Upper lobe of right lung (tissue), 1 donor: ENCODE data around the gene ACOT6. TPM values are rescaled to one million over a fixed set of nuclear protein-coding genes. Genes with fewer than 3 reads are reported as not detected.
A peak's percentile ranks its signal among the peaks of the same experiment; 100 is the strongest.
"Not testable (repeated sequence)": the region's sequence is repeated elsewhere in the genome, so short reads cannot be mapped to it uniquely, and the experiment has no call there.

Experiments
- ATAC-seq: fragments of 200-7000 bp; cut with Tn5 transposase; one replicate; pipeline ENCODE4 v1.9.1; 2020; ENCODE audit warnings: mild to moderate bottlenecking, moderate library complexity
- DNase-seq: peaks from one replicate; pipeline ENCODE4 v3.0.0-alpha.2; 2020
- H3K27ac ChIP-seq: fragments of 200-600 bp; one replicate; pipeline ENCODE4 v1.8.0; 2022
- H3K27me3 ChIP-seq: fragments of 200-600 bp; one replicate; pipeline ENCODE4 v1.8.0; 2022; ENCODE audit warnings: mild to moderate bottlenecking
- H3K36me3 ChIP-seq: fragments of 200-600 bp; one replicate; pipeline ENCODE4 v1.8.0; 2022
- H3K4me1 ChIP-seq: fragments of 200-600 bp; one replicate; pipeline ENCODE4 v1.8.0; 2022
- H3K4me3 ChIP-seq: fragments of 200-600 bp; one replicate; pipeline ENCODE4 v1.8.0; 2022; ENCODE audit warnings: mild to moderate bottlenecking
- H3K9me3 ChIP-seq: fragments of 200-600 bp; one replicate; pipeline ENCODE4 v1.8.0; 2022
- intact Hi-C: fragments of 100-400 bp; cut with DNase I; formaldehyde crosslinking; loops from one replicate; pipeline ENCODE4 v1.11.0; 2022
- total RNA-seq: library from RNA; stranded (reverse); fragmentation: NEBNext Ultra II Directional; extraction: Animal tissue kit (Norgen Biotek cat#: 25700); gene quantifications from one replicate; pipeline ENCODE4 v1.2.1, GENCODE V29; 2021
- TF ChIP-seq, protein P1 (sequence below): fragments of 200-600 bp; IDR thresholded peaks from one replicate; pipeline ENCODE4 v1.8.0; 2022; ENCODE audit warnings: antibody characterized with exemption
- donor health status: DM: no; HTN: yes; CAD: no; lungs with severe emphysema.

Gene ACOT6
- total RNA-seq, 1 donor from 2014 or later: not detected

DNA sequence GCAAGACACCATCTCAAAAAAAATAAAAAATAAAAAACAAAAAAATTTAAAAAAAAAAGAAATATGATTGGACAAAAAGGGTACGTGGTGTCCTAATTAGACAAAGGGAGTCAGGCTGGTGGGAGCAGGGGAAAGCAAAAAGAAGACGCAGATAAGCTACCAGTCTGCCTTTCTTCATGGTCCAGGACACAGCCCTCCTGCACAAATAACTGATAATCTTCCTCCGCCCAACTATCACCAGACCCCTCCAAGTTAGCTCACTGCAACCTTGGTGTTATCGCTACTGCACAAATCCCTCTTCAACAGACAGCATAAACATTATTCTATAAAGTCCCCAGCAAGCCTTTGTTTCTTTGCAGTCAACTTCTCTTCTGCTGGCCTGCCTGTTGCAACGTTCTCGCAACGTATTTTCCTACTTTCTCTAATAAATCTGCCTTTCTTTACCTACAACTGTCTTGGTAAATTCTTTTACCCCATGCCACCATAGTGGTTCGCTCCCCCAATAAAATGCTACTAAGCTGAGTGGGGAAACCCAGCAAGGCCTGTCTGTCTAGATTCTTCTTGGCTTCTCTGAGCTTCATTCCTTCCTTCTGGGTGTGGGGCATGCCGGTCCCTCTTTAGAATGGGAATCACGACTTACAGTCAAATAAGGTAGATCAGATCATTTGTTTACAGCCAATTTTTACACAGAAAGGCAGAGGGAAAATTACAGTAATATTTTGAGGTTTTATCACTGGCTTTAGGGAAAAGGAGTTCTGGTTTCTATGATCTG lies 17.9 kb downstream of the ACOT6 start:
- H3K27ac ChIP-seq: no peak overlapping the region
- DNase-seq (no peak), ATAC-seq (no peak)
- TF ChIP-seq, protein P1, sequence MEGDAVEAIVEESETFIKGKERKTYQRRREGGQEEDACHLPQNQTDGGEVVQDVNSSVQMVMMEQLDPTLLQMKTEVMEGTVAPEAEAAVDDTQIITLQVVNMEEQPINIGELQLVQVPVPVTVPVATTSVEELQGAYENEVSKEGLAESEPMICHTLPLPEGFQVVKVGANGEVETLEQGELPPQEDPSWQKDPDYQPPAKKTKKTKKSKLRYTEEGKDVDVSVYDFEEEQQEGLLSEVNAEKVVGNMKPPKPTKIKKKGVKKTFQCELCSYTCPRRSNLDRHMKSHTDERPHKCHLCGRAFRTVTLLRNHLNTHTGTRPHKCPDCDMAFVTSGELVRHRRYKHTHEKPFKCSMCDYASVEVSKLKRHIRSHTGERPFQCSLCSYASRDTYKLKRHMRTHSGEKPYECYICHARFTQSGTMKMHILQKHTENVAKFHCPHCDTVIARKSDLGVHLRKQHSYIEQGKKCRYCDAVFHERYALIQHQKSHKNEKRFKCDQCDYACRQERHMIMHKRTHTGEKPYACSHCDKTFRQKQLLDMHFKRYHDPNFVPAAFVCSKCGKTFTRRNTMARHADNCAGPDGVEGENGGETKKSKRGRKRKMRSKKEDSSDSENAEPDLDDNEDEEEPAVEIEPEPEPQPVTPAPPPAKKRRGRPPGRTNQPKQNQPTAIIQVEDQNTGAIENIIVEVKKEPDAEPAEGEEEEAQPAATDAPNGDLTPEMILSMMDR: no peak
- no peak overlapping the region for H3K4me3 ChIP-seq
- H3K27me3 ChIP-seq: no peaks in the 10 kb centered on the region
- peaks cover 7% of the 10 kb centered on the region for H3K4me1 ChIP-seq
- intact Hi-C loops: loop anchor here (5.0 kb wide), 1 partner anchor 118 kb away; no protein-coding TSS in a partner anchor
- H3K9me3 ChIP-seq: no peaks in the 10 kb centered on the region
- H3K36me3 ChIP-seq: no peaks in the 10 kb centered on the region

DNA sequence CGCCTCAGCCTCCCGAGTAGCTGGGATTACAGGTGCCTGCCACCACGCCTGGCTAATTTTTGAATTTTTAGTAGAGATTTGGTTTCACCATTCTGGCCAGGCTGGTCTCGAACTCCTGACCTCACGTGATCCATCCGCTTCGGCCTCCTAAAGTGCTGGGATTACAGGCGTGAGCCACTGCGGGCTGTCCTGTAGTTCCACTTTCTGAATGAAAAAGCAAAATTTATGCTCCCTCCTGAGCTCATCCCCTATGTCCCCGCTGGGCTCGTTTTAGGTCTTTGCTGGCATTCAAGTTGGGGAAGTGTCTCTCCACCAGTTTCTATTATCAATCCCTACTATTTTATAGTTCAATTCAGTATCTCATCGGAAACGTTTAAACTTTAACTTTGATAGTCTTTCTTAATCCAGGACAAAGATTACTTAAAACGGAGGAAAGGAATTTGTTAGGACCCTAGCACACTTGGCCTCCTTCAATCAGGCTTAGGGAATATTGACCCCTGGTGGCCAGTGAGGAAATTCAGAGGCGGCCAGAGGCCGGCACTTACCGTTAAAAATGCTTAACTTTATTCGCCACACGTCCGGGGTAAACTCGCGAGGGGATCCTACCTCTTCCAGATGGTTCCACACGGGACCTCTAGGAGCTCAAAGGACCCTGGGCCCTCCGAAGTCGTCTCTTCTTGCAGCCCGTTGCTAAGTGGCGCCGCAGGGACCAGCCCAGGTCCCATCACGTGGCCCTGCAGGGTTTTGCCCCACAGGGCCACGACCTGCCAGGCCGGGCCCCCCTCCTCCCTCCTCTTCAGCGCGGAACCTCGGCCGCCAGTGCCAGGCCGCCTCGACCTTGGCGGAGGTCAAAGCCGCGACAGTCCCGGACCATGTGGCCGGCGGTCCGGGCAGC lies 21.0 kb downstream of the ACOT6 start:
- Histone ChIP-seq H3K4me3 (peak overlapping the region; percentile 59), H3K36me3 (no peaks in the 10 kb centered on the region), H3K27ac (peak overlapping the region; percentile 53), H3K9me3 (no peaks in the 10 kb centered on the region), H3K27me3 (no peaks in the 10 kb centered on the region), H3K4me1 (peaks cover 7% of the 10 kb centered on the region)
- ATAC-seq (peak; percentile 91), DNase-seq (peak; percentile 84)
- TF ChIP-seq, protein P1: peak; percentile 89
- intact Hi-C loops: loop anchor here (5.0 kb wide), 1 partner anchor 121 kb away; no protein-coding TSS in a partner anchor

DNA sequence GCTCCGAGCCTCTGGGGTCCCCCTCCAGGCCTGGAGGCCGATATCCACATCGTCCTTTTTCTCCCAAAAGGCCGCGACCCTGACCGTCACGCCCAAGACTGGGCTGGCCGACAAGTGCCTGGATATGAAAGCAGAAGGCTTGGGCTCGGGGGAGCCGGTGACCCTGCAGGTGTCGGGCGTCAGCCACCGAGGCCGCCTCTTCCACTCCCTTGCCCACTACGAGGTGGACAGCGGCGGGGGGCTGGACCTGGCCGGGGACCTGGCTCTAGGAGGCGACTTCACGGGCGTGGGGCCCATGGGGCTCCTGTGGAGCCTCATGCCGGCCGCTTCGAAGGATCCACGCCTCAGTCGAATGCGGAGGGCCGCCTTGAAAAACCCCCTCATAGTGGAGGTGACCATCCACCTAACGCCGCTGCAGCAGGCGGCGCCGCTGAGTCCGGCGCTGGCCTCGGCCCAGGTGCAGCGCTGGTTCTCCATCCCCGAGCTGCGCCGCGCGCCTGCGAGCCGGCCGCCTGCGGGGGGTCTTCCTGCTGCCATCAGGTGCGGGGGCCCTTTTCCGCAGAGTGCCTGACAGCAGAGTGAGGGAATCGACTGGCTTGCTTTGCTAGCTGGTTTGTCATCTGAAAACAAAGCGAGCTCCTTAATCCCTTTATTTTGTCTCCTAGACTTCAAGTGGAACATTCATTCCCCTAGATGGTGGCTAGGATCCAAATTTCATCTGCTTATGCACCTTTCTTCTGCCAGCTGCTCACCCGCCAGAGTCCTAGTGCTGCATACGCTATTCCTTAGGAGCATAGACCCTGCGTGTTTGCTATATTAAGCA lies 21.9 kb downstream of the ACOT6 start:
- H3K4me3 ChIP-seq: peak overlapping the region; percentile 59
- peak overlapping the region; percentile 53 for H3K27ac ChIP-seq
- H3K9me3 ChIP-seq: no peaks in the 10 kb centered on the region
- no peaks in the 10 kb centered on the region for H3K27me3 ChIP-seq
- H3K36me3 ChIP-seq: no peaks in the 10 kb centered on the region
- DNase-seq: peak; percentile 75
- H3K4me1 ChIP-seq: peaks cover 7% of the 10 kb centered on the region
- TF ChIP-seq, protein P1: peak; percentile 30
- ATAC-seq: peak; percentile 82
- intact Hi-C loops: loop anchor here (5.0 kb wide), 1 partner anchor 122 kb away; no protein-coding TSS in a partner anchor

DNA sequence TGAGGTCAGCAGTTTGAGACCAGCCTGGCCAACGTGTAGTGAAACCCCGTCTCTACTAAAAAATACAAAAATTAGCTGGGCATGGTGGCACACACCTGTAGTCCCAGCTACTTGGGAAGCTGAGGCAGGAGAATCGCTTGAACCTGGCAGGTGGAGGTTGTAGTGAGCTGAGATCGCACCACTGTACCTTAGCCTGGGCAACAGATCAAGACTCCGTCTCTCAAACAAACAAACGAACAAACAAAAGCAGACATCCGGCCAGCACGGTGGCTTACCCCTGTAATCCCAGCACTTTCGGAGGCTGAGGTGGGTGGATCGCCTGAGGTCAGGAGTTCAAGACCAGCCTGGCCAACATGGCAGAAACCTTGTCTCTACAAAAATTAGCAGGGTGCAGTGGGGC lies 24.0 kb downstream of the ACOT6 start:
- H3K27me3 ChIP-seq: not testable (repeated sequence)

DNA sequence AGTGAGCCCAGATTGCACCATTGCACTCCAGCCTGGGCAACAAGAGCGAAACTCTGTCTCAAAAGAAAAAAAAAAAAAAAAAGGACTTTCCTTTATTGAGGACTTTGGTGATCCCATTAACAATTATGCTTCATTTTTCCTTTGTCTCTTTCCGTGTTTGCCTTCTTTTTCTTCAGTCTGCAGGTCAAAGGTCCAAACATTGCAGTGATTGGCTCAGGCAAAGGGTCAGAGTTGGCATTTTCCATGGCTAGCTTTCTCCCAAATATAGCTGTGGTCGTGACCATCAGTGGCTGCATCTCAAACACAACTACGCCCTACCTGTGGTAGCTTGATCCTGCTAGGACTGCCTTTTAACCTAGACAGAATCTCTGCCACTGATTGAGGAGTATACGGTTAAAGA lies 25.5 kb downstream of the ACOT6 start:
- H3K9me3 ChIP-seq: no peaks in the 10 kb centered on the region
- H3K27me3 ChIP-seq: no peaks in the 10 kb centered on the region
- DNase-seq: no peak
- H3K4me1 ChIP-seq: peaks cover 7% of the 10 kb centered on the region
- H3K4me3 ChIP-seq: no peak overlapping the region
- no peaks in the 10 kb centered on the region for H3K36me3 ChIP-seq
- no peak overlapping the region for H3K27ac ChIP-seq
- intact Hi-C loops: no loop called here
- TF ChIP-seq, protein P1: no peak
- no peak for ATAC-seq

More for the DNA sequence above, 24.0 kb downstream of the ACOT6 start:
- ATAC-seq, H3K9me3 ChIP-seq, H3K4me3 ChIP-seq, DNase-seq, H3K27ac ChIP-seq, intact Hi-C loops, H3K4me1 ChIP-seq, H3K36me3 ChIP-seq: not testable (repeated sequence)
